GM21367 (cell line): ENCODE measurements around the gene EFCC1.
"Not testable (repeated sequence)": the region's sequence is repeated elsewhere in the genome, so short reads cannot be mapped to it uniquely, and the experiment has no call there.

Source experiments
- ATAC-seq: cut with Tn5 transposase; IDR thresholded peaks from one replicate; pipeline ENCODE4 v1.9.1; 2021; ENCODE audit not compliant: unreplicated experiment

The EFCC1 gene

GRCh38 chr3:129069313-129070085, 68.4 kb downstream of the EFCC1 start:
- ATAC-seq, result not testable (repeated sequence)

- no peak for ATAC-seq
Measured at GRCh38 chr3:129070086-129070885, 69.2 kb downstream of the EFCC1 start.

GRCh38 chr3:129077222-129077621, 76.1 kb downstream of the EFCC1 start:
- no peak for ATAC-seq

GRCh38 chr3:129078510-129078909, 77.4 kb downstream of the EFCC1 start:
- no peak for ATAC-seq

- no peak for ATAC-seq
Measured at GRCh38 chr3:129081503-129081902, 80.4 kb downstream of the EFCC1 start.

- ATAC-seq, result no peak
Measured at GRCh38 chr3:129082026-129082425, 80.9 kb downstream of the EFCC1 start.

- no peak for ATAC-seq
Measured at GRCh38 chr3:129084501-129084900, 83.4 kb downstream of the EFCC1 start.

GRCh38 chr3:129085165-129085715, 84.1 kb downstream of the EFCC1 start:
- no peak for ATAC-seq

- no peak for ATAC-seq
Measured at GRCh38 chr3:129085818-129086217, 84.7 kb downstream of the EFCC1 start.

- ATAC-seq, result no peak
Measured at GRCh38 chr3:129087138-129087702, 86.1 kb downstream of the EFCC1 start.

- ATAC-seq, result not testable (repeated sequence)
Measured at GRCh38 chr3:129087904-129088303, 86.8 kb downstream of the EFCC1 start.

- not testable (repeated sequence) for ATAC-seq
Measured at GRCh38 chr3:129088312-129088711, 87.2 kb downstream of the EFCC1 start.
